ENCODE measurements around the gene KCND1.

The KCND1 gene

GRCh38 chrX:48936429-48937053, 35.1 kb downstream of the KCND1 start:
- no peak overlapping the region for H3K4me3 ChIP-seq (ENCODE audit: low read depth, low read length)
- TF ChIP-seq ZNF777 (tag by site-specific recombination; IDR thresholded peaks at IDR 0.05; ENCODE audit: borderline replicate concordance), result no peak
- no peak for TF ChIP-seq AEBP2 (tag by site-specific recombination; IDR thresholded peaks at IDR 0.05; ENCODE audit: borderline replicate concordance)
- no peak for TF ChIP-seq HOXC10 (CRISPR knock-in tag; IDR thresholded peaks at IDR 0.05)
- no peak for TF ChIP-seq ZBTB11 (tag by site-specific recombination; conservative IDR thresholded peaks at IDR 0.05; ENCODE audit: low read depth)
- TF ChIP-seq ZNF670 (tag by site-specific recombination; IDR thresholded peaks at IDR 0.05; ENCODE audit: low read depth), result no peak
- no peak for TF ChIP-seq ZNF654 (tag by site-specific recombination; IDR thresholded peaks at IDR 0.05; ENCODE audit: low read depth)
- TF ChIP-seq ZFHX2 (tag by site-specific recombination; conservative IDR thresholded peaks at IDR 0.05), result no peak
- TF ChIP-seq ZNF18 (tag by site-specific recombination; IDR thresholded peaks at IDR 0.05), result no peak
- TF ChIP-seq ZNF600 (tag by site-specific recombination; IDR thresholded peaks at IDR 0.05), result no peak
- TF ChIP-seq ZNF621 (tag by site-specific recombination; IDR thresholded peaks at IDR 0.05), result no peak
- CTCF ChIA-PET, result no interaction called here
- H3K9me3 ChIP-seq (ENCODE audit: control insufficient read depth, insufficient read depth, low read depth, low read length), result no peaks in the 10 kb centered on the region
- POLR2A ChIA-PET, result no interaction called here
- H3K4me1 ChIP-seq (ENCODE audit: control insufficient read depth, insufficient read depth, low read length), result no peaks in the 10 kb centered on the region
- peaks cover 9 to 76% of the 10 kb centered on the region in 2 experiments; a peak in 2 of 3 replicates for H3K36me3 ChIP-seq (ENCODE audit: control insufficient read depth in 2 of 2, insufficient read depth in 1 of 2, low read length in 2 of 2)
- no peak overlapping the region for H3K27ac ChIP-seq (ENCODE audit: extremely low read depth, low read depth, low read length)

- no peak overlapping the region for H3K27ac ChIP-seq (ENCODE audit: extremely low read depth, low read depth, low read length)
- H3K4me1 ChIP-seq (ENCODE audit: control insufficient read depth, insufficient read depth, low read length), result no peaks in the 10 kb centered on the region
- CTCF ChIA-PET, result no interaction called here
- POLR2A ChIA-PET, result no interaction called here
- H3K36me3 ChIP-seq (ENCODE audit: control insufficient read depth in 2 of 2, insufficient read depth in 1 of 2, low read length in 2 of 2), result peaks cover 12 to 74% of the 10 kb centered on the region in 2 experiments; a peak in 2 of 3 replicates
- H3K4me3 ChIP-seq (ENCODE audit: low read depth, low read length), result no peak overlapping the region
- no peaks in the 10 kb centered on the region for H3K9me3 ChIP-seq (ENCODE audit: control insufficient read depth, insufficient read depth, low read depth, low read length)
- no peak for TF ChIP-seq GLIS2 (tag by site-specific recombination; IDR thresholded peaks at IDR 0.05)
- TF ChIP-seq IKZF3 (tag by site-specific recombination; IDR thresholded peaks at IDR 0.05), result no peak
Observed at GRCh38 chrX:48935301-48935670, 36.4 kb downstream of the KCND1 start.

GRCh38 chrX:48934581-48935300, 36.9 kb downstream of the KCND1 start:
- ChIA-PET POLR2A (no interaction called here), CTCF (no interaction called here)
- Histone ChIP-seq H3K36me3 (ENCODE audit: control insufficient read depth in 2 of 2, insufficient read depth in 1 of 2, low read length in 2 of 2) (peaks cover 12 to 72% of the 10 kb centered on the region in 2 experiments; a peak in 2 of 3 replicates), H3K9me3 (ENCODE audit: control insufficient read depth, insufficient read depth, low read depth, low read length) (no peaks in the 10 kb centered on the region), H3K27ac (ENCODE audit: extremely low read depth, low read depth, low read length) (no peak overlapping the region), H3K4me3 (ENCODE audit: low read depth, low read length) (no peak overlapping the region), H3K4me1 (ENCODE audit: control insufficient read depth, insufficient read depth, low read length) (no peaks in the 10 kb centered on the region)
- TF ChIP-seq SP2 (tag by site-specific recombination; IDR thresholded peaks at IDR 0.05), result no peak
- TF ChIP-seq ZNF449 (tag by site-specific recombination; IDR thresholded peaks at IDR 0.05), result no peak
- no peak for TF ChIP-seq TRIM28 (IDR thresholded peaks at IDR 0.05; ENCODE audit: borderline replicate concordance, low read length)
- TF ChIP-seq ZNF704 (tag by site-specific recombination; IDR thresholded peaks at IDR 0.05), result no peak
- TF ChIP-seq YY2 (tag by site-specific recombination; IDR thresholded peaks at IDR 0.05), result no peak
- TF ChIP-seq ZBTB10 (tag by site-specific recombination; IDR thresholded peaks at IDR 0.05), result no peak

All from HEK293 (cell line).